ENCODE results near the gene TBC1D14.

Gene TBC1D14

DNA sequence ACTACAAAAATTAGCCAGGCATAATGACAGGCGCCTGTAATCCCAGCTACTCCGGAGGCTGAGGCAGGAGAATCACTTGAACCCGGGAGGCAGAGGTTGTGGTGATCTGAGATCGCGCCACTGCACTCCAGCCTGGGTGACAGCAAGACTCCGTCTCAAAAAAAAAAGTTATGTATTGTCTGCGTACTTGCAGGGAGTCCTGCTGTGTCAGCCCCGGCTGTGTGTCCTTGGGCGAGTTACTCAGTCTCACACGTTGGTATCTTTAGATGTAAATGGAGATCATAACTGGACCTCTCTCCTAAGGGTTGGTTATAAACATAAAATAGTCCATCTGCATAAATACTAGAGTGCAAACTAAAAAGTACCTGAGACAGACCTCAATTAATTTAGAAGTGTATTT, 22.7 kb upstream of the TBC1D14 start:
- Histone ChIP-seq H3K27ac (peak overlapping the region; percentile 64 to 69), H3K4me1 (peaks cover 0 to 23% (median 16%) of the 10 kb centered on the region in 4 donors), H3K9me3 (no peaks in the 10 kb centered on the region), H3K36me3 (peaks cover 10 to 19% (median 17%) of the 10 kb centered on the region in 3 donors), H3K4me3 (no peak overlapping the region), H3K27me3 (no peaks in the 10 kb centered on the region)
- intact Hi-C loops (cut with DNase I; ENCODE audit: low total_unique reads) = no loop called here
- TF ChIP-seq, protein P1, sequence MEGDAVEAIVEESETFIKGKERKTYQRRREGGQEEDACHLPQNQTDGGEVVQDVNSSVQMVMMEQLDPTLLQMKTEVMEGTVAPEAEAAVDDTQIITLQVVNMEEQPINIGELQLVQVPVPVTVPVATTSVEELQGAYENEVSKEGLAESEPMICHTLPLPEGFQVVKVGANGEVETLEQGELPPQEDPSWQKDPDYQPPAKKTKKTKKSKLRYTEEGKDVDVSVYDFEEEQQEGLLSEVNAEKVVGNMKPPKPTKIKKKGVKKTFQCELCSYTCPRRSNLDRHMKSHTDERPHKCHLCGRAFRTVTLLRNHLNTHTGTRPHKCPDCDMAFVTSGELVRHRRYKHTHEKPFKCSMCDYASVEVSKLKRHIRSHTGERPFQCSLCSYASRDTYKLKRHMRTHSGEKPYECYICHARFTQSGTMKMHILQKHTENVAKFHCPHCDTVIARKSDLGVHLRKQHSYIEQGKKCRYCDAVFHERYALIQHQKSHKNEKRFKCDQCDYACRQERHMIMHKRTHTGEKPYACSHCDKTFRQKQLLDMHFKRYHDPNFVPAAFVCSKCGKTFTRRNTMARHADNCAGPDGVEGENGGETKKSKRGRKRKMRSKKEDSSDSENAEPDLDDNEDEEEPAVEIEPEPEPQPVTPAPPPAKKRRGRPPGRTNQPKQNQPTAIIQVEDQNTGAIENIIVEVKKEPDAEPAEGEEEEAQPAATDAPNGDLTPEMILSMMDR (IDR thresholded peaks at IDR 0.05) = no peak
- DNase-seq = no peak

DNA sequence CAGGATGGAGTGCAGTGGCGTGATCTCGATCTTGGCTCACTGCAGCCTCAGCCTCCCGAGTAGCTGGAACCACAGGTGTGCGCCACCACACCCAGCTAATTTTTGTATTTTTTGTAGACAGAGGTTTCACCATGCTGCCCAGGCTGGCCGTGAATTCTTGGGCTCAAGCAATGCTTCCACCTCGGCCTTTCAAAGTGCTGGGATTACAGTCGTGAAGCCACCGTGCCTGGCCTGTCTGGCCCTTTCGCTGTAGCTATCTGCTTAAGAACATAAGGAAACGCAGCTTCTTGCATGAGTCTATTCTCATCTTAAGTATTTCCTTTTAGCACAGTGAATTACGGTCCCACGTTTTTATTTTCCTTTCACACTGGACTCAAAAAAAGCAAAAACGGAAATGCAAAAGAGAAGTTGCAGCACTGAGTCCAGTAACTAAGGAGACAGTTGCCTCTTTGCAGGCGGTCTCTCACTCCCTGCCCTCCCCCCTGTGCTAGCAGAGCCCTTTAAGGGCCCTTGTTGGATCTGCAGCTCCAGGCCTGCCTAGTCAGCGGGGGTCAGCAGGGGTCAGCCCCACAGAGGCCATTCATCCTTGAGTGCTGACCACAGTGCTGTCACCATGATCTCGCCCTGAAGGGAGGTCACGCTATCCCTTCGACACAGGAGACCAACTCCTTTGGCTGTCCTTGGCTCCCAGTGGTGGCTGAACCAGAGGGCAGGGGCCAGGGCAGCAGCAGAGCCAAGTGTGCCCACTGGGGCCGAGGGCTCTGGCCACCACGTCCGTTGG, 21.8 kb upstream of the TBC1D14 start:
- Histone ChIP-seq H3K27me3 (no peaks in the 10 kb centered on the region), H3K36me3 (peaks cover under 1 to 10% (median 10%) of the 10 kb centered on the region in 3 donors), H3K4me3 (no peak overlapping the region), H3K27ac (no peak overlapping the region), H3K4me1 (peaks cover 0 to 24% (median 19%) of the 10 kb centered on the region in 4 donors), H3K9me3 (no peaks in the 10 kb centered on the region)
- TF ChIP-seq, protein P1 (IDR thresholded peaks at IDR 0.05) = no peak
- intact Hi-C loops (cut with DNase I; ENCODE audit: low total_unique reads) = no loop called here
- peak in 1 of 2 donors; percentile 64 for DNase-seq

- Histone ChIP-seq H3K4me3 (no peak overlapping the region), H3K27me3 (no peaks in the 10 kb centered on the region), H3K27ac (no peak overlapping the region), H3K9me3 (no peaks in the 10 kb centered on the region), H3K36me3 (peaks cover 0 to 2% (median 2%) of the 10 kb centered on the region in 3 donors), H3K4me1 (peaks cover 0 to 25% (median 19%) of the 10 kb centered on the region in 4 donors)
- intact Hi-C loops (cut with DNase I; ENCODE audit: low total_unique reads) = no loop called here
- no peak for DNase-seq
- TF ChIP-seq, protein P1 (IDR thresholded peaks at IDR 0.05) = no peak
Measured at GRCh38 chr4:6888506-6889071, 21.0 kb upstream of the TBC1D14 start.

DNA sequence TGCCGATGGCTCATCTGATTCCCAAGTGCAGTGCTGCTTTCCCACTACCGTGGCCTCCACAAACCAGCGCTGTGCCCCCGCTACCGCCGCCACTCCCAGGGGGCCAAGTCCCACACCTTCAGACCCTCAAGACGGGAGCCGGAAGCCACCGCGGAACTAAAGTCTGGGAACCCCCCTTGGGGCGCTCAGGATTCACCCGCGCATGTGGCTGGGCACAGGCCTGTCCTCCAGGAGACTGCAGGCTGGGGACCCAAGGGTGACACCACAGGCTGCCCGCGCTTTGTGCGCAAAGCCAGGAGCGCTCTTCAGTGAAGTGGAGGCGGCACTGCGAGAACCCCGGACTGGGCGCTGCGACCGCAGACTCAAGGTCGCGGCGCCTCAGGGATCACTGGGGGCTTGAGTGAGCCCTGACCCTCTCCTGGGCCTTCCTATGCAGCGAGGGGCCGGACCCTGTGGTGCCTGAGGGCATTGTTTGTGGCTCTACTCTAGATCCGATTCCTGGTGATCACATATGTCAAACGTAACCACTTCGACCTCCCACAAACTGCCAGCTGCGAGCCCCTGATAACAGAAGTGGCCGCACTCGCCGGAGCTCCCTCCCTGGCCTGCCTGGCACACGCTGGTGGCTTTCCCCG, 20.4 kb upstream of the TBC1D14 start:
- no peak for DNase-seq
- no peaks in the 10 kb centered on the region for H3K9me3 ChIP-seq
- H3K27ac ChIP-seq = no peak overlapping the region
- TF ChIP-seq, protein P1 (IDR thresholded peaks at IDR 0.05) = no peak
- H3K4me3 ChIP-seq = no peak overlapping the region
- no peaks in the 10 kb centered on the region for H3K36me3 ChIP-seq
- no peaks in the 10 kb centered on the region for H3K27me3 ChIP-seq
- H3K4me1 ChIP-seq = peaks cover 0 to 25% (median 19%) of the 10 kb centered on the region in 4 donors
- intact Hi-C loops (cut with DNase I; ENCODE audit: low total_unique reads) = no loop called here

GRCh38 chr4:6889736-6890324, 19.8 kb upstream of the TBC1D14 start:
- H3K36me3 ChIP-seq = no peaks in the 10 kb centered on the region
- no peak for DNase-seq
- H3K4me1 ChIP-seq = peaks cover 0 to 25% (median 19%) of the 10 kb centered on the region in 4 donors
- no peak overlapping the region for H3K4me3 ChIP-seq
- no peak overlapping the region for H3K27ac ChIP-seq
- no peaks in the 10 kb centered on the region for H3K27me3 ChIP-seq
- intact Hi-C loops (cut with DNase I; ENCODE audit: low total_unique reads) = no loop called here
- TF ChIP-seq, protein P1 (IDR thresholded peaks at IDR 0.05) = no peak
- H3K9me3 ChIP-seq = no peaks in the 10 kb centered on the region
